Astrocyte (in vitro differentiated cells and primary cell): ENCODE results near the gene C2CD2. TPM values are rescaled to one million over a fixed set of nuclear protein-coding genes. Genes with fewer than 3 reads are reported as not detected.

ENCODE experiments used
- DNase-seq: peaks from one replicate; pipeline ENCODE4 v3.0.0-alpha.2; 2010; ENCODE audit warnings: low read depth
- FAIRE-seq: peaks from 2 replicates; lab custom pipeline; 2011; peaks lifted over from hg19 to GRCh38; lab: Jason Lieb, UNC
- H2AFZ ChIP-seq: 2 replicates; pipeline ENCODE4 v1.6.0; 2012; ENCODE audit warnings: low read depth, low read length, inconsistent platforms
- H3K27ac ChIP-seq: 2 replicates; pipeline ENCODE4 v1.5.1; 2011; ENCODE audit warnings: low read depth, low read length, inconsistent platforms
- H3K27me3 ChIP-seq: 2 replicates; pipeline ENCODE4 v1.6.0; 2011; ENCODE audit warnings: low read length, inconsistent platforms; ENCODE audit not compliant: insufficient read depth
- H3K36me3 ChIP-seq: 2 replicates; pipeline ENCODE4 v1.5.1; 2011; ENCODE audit warnings: low read length, inconsistent platforms; ENCODE audit not compliant: insufficient read depth
- H3K4me1 ChIP-seq: 2 replicates; pipeline ENCODE4 v1.5.1; 2011; ENCODE audit warnings: low read length, inconsistent platforms; ENCODE audit not compliant: insufficient read depth
- H3K4me2 ChIP-seq: 2 replicates; pipeline ENCODE4 v1.6.0; 2012; ENCODE audit warnings: low read length, inconsistent platforms
- H3K4me3 ChIP-seq: 2 replicates; pipeline ENCODE4 v1.5.1; 2011; ENCODE audit warnings: low read depth, mild to moderate bottlenecking, low read length, inconsistent platforms; ENCODE audit not compliant: insufficient read depth
- H3K79me2 ChIP-seq: 2 replicates; pipeline ENCODE4 v1.6.0; 2012; ENCODE audit warnings: mild to moderate bottlenecking, low read length, inconsistent platforms; ENCODE audit not compliant: insufficient read depth
- H3K9ac ChIP-seq: 2 replicates; pipeline ENCODE4 v1.6.0; 2012; ENCODE audit warnings: mild to moderate bottlenecking, low read length, inconsistent platforms
- H3K9me3 ChIP-seq: 2 replicates; pipeline ENCODE4 v1.5.1; 2012; ENCODE audit warnings: low read depth, mild to moderate bottlenecking, low read length, inconsistent platforms; ENCODE audit not compliant: insufficient read depth
- H4K20me1 ChIP-seq: 2 replicates; pipeline ENCODE4 v1.6.0; 2012; ENCODE audit warnings: low read length, inconsistent platforms; ENCODE audit not compliant: insufficient read depth
- H3K27ac Mint-ChIP-seq: one replicate; pipeline ENCODE4 v1.8.0; 2021; ENCODE audit warnings: mild to moderate bottlenecking, mixed read lengths; ENCODE audit not compliant: unreplicated experiment
- H3K27me3 Mint-ChIP-seq: one replicate; pipeline ENCODE4 v1.8.0; 2021; ENCODE audit warnings: low read depth, mixed read lengths; ENCODE audit not compliant: unreplicated experiment
- H3K36me3 Mint-ChIP-seq: one replicate; pipeline ENCODE4 v1.8.0; 2021; ENCODE audit warnings: low read depth, mixed read lengths; ENCODE audit not compliant: unreplicated experiment
- H3K4me1 Mint-ChIP-seq: one replicate; pipeline ENCODE4 v1.8.0; 2021; ENCODE audit warnings: low read depth, mixed read lengths; ENCODE audit not compliant: unreplicated experiment
- H3K4me3 Mint-ChIP-seq: one replicate; pipeline ENCODE4 v1.8.0; 2021; ENCODE audit warnings: mild to moderate bottlenecking, moderate library complexity, mixed read lengths; ENCODE audit not compliant: unreplicated experiment
- H3K9me3 Mint-ChIP-seq: one replicate; pipeline ENCODE4 v1.8.0; 2021; ENCODE audit warnings: mild to moderate bottlenecking, mixed read lengths; ENCODE audit not compliant: unreplicated experiment
- CTCF ChIP-seq: IDR thresholded peaks from 2 replicates; pipeline ENCODE4 v1.5.1; 2011; ENCODE audit warnings: low read depth, mild to moderate bottlenecking, inconsistent platforms, low read length, moderate library complexity; ENCODE audit not compliant: insufficient read depth
- EZH2 ChIP-seq: IDR thresholded peaks from 2 replicates; pipeline ENCODE4 v1.6.1; 2012; ENCODE audit warnings: mild to moderate bottlenecking, low read length, inconsistent platforms; ENCODE audit not compliant: insufficient read depth
- total RNA-seq: library from RNA; stranded (reverse); gene quantifications from 2 replicates; pipeline ENCODE4 v1.2.1, GENCODE V29; 2021

The C2CD2 gene
- total RNA-seq, 1 donor from 2014 or later = 8.3 TPM

GRCh38 chr21:41890355-41890754 lies 63.5 kb downstream of the C2CD2 start:
- FAIRE-seq = no peak
- H3K9me3 ChIP-seq = no peaks in the 10 kb centered on the region
- H2AFZ ChIP-seq = no peak overlapping the region
- H3K9me3 Mint-ChIP-seq = no peaks in the 10 kb centered on the region
- no peaks in the 10 kb centered on the region for H3K36me3 ChIP-seq
- no peaks in the 10 kb centered on the region for H4K20me1 ChIP-seq
- no peak for TF ChIP-seq EZH2
- H3K9ac ChIP-seq = no peak overlapping the region
- peaks cover 9% of the 10 kb centered on the region for H3K4me1 Mint-ChIP-seq
- H3K4me1 ChIP-seq = peaks cover 9% of the 10 kb centered on the region
- H3K36me3 Mint-ChIP-seq = peaks cover 3% of the 10 kb centered on the region
- no peak overlapping the region for H3K4me2 ChIP-seq
- H3K4me3 Mint-ChIP-seq = no peak overlapping the region
- H3K4me3 ChIP-seq = no peak overlapping the region
- H3K27ac Mint-ChIP-seq = no peak overlapping the region
- no peaks in the 10 kb centered on the region for H3K27me3 ChIP-seq
- peaks cover 7% of the 10 kb centered on the region for H3K27me3 Mint-ChIP-seq
- DNase-seq = no peak
- H3K27ac ChIP-seq = no peak overlapping the region
- H3K79me2 ChIP-seq = no peaks in the 10 kb centered on the region

- H3K4me2 ChIP-seq = no peak overlapping the region
- no peak overlapping the region for H3K9ac ChIP-seq
- H3K9me3 ChIP-seq = no peaks in the 10 kb centered on the region
- no peak for TF ChIP-seq CTCF
- H3K27ac ChIP-seq = no peak overlapping the region
- H3K4me3 ChIP-seq = no peak overlapping the region
- DNase-seq (no peak), FAIRE-seq (no peak)
- no peak overlapping the region for H2AFZ ChIP-seq
- H3K36me3 ChIP-seq = no peaks in the 10 kb centered on the region
- Mint-ChIP-seq H3K36me3 (peaks cover 3% of the 10 kb centered on the region), H3K4me3 (no peak overlapping the region), H3K4me1 (no peaks in the 10 kb centered on the region), H3K9me3 (no peaks in the 10 kb centered on the region), H3K27me3 (peaks cover 10% of the 10 kb centered on the region), H3K27ac (no peak overlapping the region)
- H3K79me2 ChIP-seq = no peaks in the 10 kb centered on the region
- H4K20me1 ChIP-seq = no peaks in the 10 kb centered on the region
- H3K27me3 ChIP-seq = no peaks in the 10 kb centered on the region
- no peaks in the 10 kb centered on the region for H3K4me1 ChIP-seq
These were observed 65.0 kb downstream of the C2CD2 start for GRCh38 chr21:41888749-41889376.

GRCh38 chr21:41887667-41888066 lies 66.2 kb downstream of the C2CD2 start:
- Histone ChIP-seq H3K27me3 (no peaks in the 10 kb centered on the region), H3K4me2 (no peak overlapping the region), H4K20me1 (no peaks in the 10 kb centered on the region), H2AFZ (no peak overlapping the region), H3K9ac (no peak overlapping the region), H3K27ac (no peak overlapping the region), H3K36me3 (no peaks in the 10 kb centered on the region), H3K9me3 (no peaks in the 10 kb centered on the region), H3K4me1 (no peaks in the 10 kb centered on the region), H3K79me2 (no peaks in the 10 kb centered on the region), H3K4me3 (no peak overlapping the region)
- DNase-seq (no peak), FAIRE-seq (no peak)
- peaks cover 10% of the 10 kb centered on the region for H3K27me3 Mint-ChIP-seq
- no peak for TF ChIP-seq CTCF
- TF ChIP-seq EZH2 = no peak
- H3K9me3 Mint-ChIP-seq = no peaks in the 10 kb centered on the region
- H3K4me3 Mint-ChIP-seq = no peak overlapping the region
- peaks cover 3% of the 10 kb centered on the region for H3K36me3 Mint-ChIP-seq
- H3K27ac Mint-ChIP-seq = no peak overlapping the region
- H3K4me1 Mint-ChIP-seq = no peaks in the 10 kb centered on the region
